Smooth muscle cell (in vitro differentiated cells): ENCODE data around the gene PTPRR. TPM values are rescaled to one million over a fixed set of nuclear protein-coding genes. Genes with fewer than 3 reads are reported as not detected.

ENCODE experiments used
- DNase-seq: peaks from one replicate; lab custom pipeline; 2025; ENCODE audit not compliant: unreplicated experiment; lab: John Stamatoyannopoulos, UW
- H2AFZ ChIP-seq: fragments of 200-600 bp; sonication (generic); 2 replicates; pipeline ENCODE4 v1.6.0; 2016; ENCODE audit warnings: antibody characterized with exemption, low read depth, mild to moderate bottlenecking
- H3F3A ChIP-seq: fragments of 200-600 bp; sonication (generic); 2 replicates; pipeline ENCODE4 v1.6.0; 2017; ENCODE audit warnings: antibody characterized with exemption, low read depth
- H3K27ac ChIP-seq: fragments of 200-600 bp; sonication (generic); 2 replicates; pipeline ENCODE4 v1.5.1; 2016; ENCODE audit warnings: low read depth, mild to moderate bottlenecking
- H3K27me3 ChIP-seq: fragments of 200-600 bp; sonication (generic); 2 replicates; pipeline ENCODE4 v1.6.1; 2016; ENCODE audit warnings: low read depth, mild to moderate bottlenecking
- H3K36me3 ChIP-seq: fragments of 200-600 bp; sonication (generic); 2 replicates; pipeline ENCODE4 v1.5.1; 2016; ENCODE audit warnings: low read depth
- H3K4me1 ChIP-seq: fragments of 200-600 bp; sonication (generic); 2 replicates; pipeline ENCODE4 v1.5.1; 2016; ENCODE audit warnings: low read depth
- H3K4me2 ChIP-seq: fragments of 200-600 bp; sonication (generic); 2 replicates; pipeline ENCODE4 v1.6.0; 2016; ENCODE audit warnings: mild to moderate bottlenecking
- H3K4me3 ChIP-seq: fragments of 200-600 bp; sonication (generic); 2 replicates; pipeline ENCODE4 v1.5.1; 2016; ENCODE audit warnings: mild to moderate bottlenecking
- H3K79me2 ChIP-seq: fragments of 200-600 bp; sonication (generic); 2 replicates; pipeline ENCODE4 v1.6.0; 2016; ENCODE audit warnings: low read depth, mild to moderate bottlenecking
- H3K9ac ChIP-seq: fragments of 200-600 bp; sonication (generic); 2 replicates; pipeline ENCODE4 v1.6.0; 2016; ENCODE audit warnings: low read depth
- H3K9me3 ChIP-seq: fragments of 200-600 bp; sonication (generic); replicated peaks from 2 replicates; pipeline ENCODE4 v1.5.1; 2016; ENCODE audit warnings: low read depth
- H4K20me1 ChIP-seq: fragments of 200-600 bp; sonication (generic); 2 replicates; pipeline ENCODE4 v1.6.0; 2016; ENCODE audit warnings: low read depth
- CTCF ChIP-seq: fragments of 200-600 bp; sonication (generic); IDR thresholded peaks from 2 replicates; pipeline ENCODE4 v1.5.1; 2017; ENCODE audit warnings: borderline replicate concordance, mild to moderate bottlenecking, antibody characterized with exemption; ENCODE audit not compliant: insufficient read depth, poor library complexity, severe bottlenecking
- WGBS: methylation state at CpG from one replicate; pipeline ENCODE4 v1.1.7; 2016; ENCODE audit warnings: low lambda C conversion rate; 5-methylcytosine and 5-hydroxymethylcytosine counted together
- polyA plus RNA-seq: library from polyadenylated mRNA; unstranded; fragments of >200 nt; fragmentation: Nextera tagmentation; extraction: Ambion mirVana; gene quantifications from 2 replicates; pipeline ENCODE4 v1.2.1, GENCODE V29; 2016
- small RNA-seq: library from RNA; depleted of rRNA; stranded (forward); fragments of <200 nt; gene quantifications from one replicate; pipeline ENCODE3, GENCODE V24; 2014
- total RNA-seq: library from RNA; depleted of rRNA; stranded (reverse); fragments of >200 nt; gene quantifications from 2 replicates; pipeline ENCODE4 v1.2.3, GENCODE V29; 2014

PTPRR gene
- total and polyA plus RNA-seq, 2 experiments from 2014 or later: 2.8 to 17.8 TPM

GRCh38 chr12:70590549-70591226, 329.9 kb downstream of the PTPRR start:
- H3K27ac ChIP-seq: no peak overlapping the region
- H3K27me3 ChIP-seq: no peaks in the 10 kb centered on the region
- no peak overlapping the region for H3K4me3 ChIP-seq
- no peak overlapping the region for H3K9ac ChIP-seq
- 95% methylated on average over 4 of the region's 4 CpGs for WGBS
- no peak for TF ChIP-seq CTCF
- no peaks in the 10 kb centered on the region for H3K4me1 ChIP-seq
- H3K36me3 ChIP-seq: no peaks in the 10 kb centered on the region
- no peaks in the 10 kb centered on the region for H3K79me2 ChIP-seq
- H3K4me2 ChIP-seq: no peak overlapping the region
- DNase-seq: no peak
- H2AFZ ChIP-seq: peak overlapping the region; percentile 51
- H4K20me1 ChIP-seq: no peaks in the 10 kb centered on the region
- no peaks in the 10 kb centered on the region for H3F3A ChIP-seq
- H3K9me3 ChIP-seq: no peaks in the 10 kb centered on the region

- H4K20me1 ChIP-seq: no peaks in the 10 kb centered on the region
- H2AFZ ChIP-seq: peak overlapping the region; percentile 51
- no peak for DNase-seq
- H3K9me3 ChIP-seq: no peaks in the 10 kb centered on the region
- no peaks in the 10 kb centered on the region for H3F3A ChIP-seq
- no peaks in the 10 kb centered on the region for H3K4me1 ChIP-seq
- no peaks in the 10 kb centered on the region for H3K79me2 ChIP-seq
- WGBS: 41% methylated on average over 6 of the region's 6 CpGs
- no peak overlapping the region for H3K4me2 ChIP-seq
- H3K27ac ChIP-seq: no peak overlapping the region
- no peak overlapping the region for H3K4me3 ChIP-seq
- peak; percentile 79 for TF ChIP-seq CTCF
- H3K9ac ChIP-seq: no peak overlapping the region
- no peaks in the 10 kb centered on the region for H3K36me3 ChIP-seq
- no peaks in the 10 kb centered on the region for H3K27me3 ChIP-seq
These were observed 330.5 kb downstream of the PTPRR start for GRCh38 chr12:70590051-70590450.

Small RNAs within 50 kb of the gene (small RNA-seq; reads per million reads assigned to genes)
- not detected for gene RF00019

Other genes with a start within 250 kb of the PTPRR start
- not detected in 2 replicates for gene TSPAN8, start 237.3 kb upstream of the PTPRR start, total RNA-seq
- 0.25 TPM in 1 of 2 replicates, not detected in the other for gene TSPAN8, start 237.3 kb upstream of the PTPRR start, polyA plus RNA-seq